Activated gamma-delta T cell treated with Interleukin-2 at 50 U/mL for 16 hours (primary cell): ENCODE results near the gene GPD1L.
"Not testable (repeated sequence)": the region's sequence is repeated elsewhere in the genome, so short reads cannot be mapped to it uniquely, and the experiment has no call there.

Experiments
- DNase-seq: peaks from one replicate; pipeline ENCODE4 v3.0.0-alpha.2; 2020

GPD1L gene

DNA sequence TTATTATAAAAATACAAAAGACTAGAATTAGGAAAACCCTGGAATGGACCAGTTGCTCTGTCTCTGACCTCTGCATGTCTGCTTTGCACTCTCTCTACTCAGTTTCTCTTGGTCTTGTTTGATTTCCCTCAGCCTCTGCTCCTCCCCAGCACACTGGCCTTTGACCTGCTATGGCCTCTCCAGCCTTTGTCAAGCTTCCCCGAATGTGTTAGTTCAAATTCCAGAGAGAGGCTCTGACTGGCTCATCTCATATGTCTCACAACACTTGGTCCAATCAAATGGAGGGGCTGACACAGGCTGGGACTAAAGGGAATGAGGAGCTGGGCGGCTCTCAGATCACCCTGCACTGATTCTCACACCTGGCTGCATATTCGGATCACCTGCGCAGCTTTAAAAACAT is 79.7 kb downstream of the GPD1L start:
- no peak for DNase-seq

- DNase-seq, result no peak
Observed at GRCh38 chr3:32186876-32187275, 80.5 kb downstream of the GPD1L start.

GRCh38 chr3:32189693-32190092 is 83.3 kb downstream of the GPD1L start:
- DNase-seq, result no peak

GRCh38 chr3:32190556-32190955 is 84.1 kb downstream of the GPD1L start:
- DNase-seq, result not testable (repeated sequence)

- DNase-seq, result no peak
Observed at GRCh38 chr3:32193101-32193500, 86.7 kb downstream of the GPD1L start.

GRCh38 chr3:32194653-32195052 is 88.2 kb downstream of the GPD1L start:
- DNase-seq, result no peak

DNA sequence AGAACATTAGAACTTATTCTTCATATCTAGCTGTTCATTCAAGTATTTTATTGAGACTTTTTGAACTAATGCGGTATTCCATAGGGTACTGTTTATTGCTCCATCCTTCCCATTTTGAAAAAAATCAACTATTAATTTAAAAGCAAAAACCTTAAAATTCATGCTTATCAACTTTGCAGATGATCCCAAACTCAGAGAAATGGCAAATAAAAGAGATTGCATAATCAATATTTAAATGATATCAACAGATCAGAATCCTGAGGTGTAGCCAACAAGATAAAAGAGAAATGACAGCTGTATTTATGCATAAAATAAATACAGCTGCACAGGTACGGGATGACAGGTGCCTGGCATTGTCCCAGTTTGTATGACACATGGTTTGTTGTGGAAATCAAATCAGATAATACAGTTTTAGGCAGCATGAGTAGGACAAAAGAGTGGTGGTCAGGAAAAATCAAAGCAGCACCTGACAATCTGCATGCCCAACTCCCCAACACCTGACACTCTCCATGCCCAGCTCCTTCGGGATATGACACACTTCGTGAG is 89.6 kb downstream of the GPD1L start:
- no peak for DNase-seq

- no peak for DNase-seq
Observed at GRCh38 chr3:32197991-32198390, 91.6 kb downstream of the GPD1L start.

GRCh38 chr3:32198714-32199113 is 92.3 kb downstream of the GPD1L start:
- no peak for DNase-seq

GRCh38 chr3:32200490-32200889 is 94.1 kb downstream of the GPD1L start:
- DNase-seq, result no peak

DNA sequence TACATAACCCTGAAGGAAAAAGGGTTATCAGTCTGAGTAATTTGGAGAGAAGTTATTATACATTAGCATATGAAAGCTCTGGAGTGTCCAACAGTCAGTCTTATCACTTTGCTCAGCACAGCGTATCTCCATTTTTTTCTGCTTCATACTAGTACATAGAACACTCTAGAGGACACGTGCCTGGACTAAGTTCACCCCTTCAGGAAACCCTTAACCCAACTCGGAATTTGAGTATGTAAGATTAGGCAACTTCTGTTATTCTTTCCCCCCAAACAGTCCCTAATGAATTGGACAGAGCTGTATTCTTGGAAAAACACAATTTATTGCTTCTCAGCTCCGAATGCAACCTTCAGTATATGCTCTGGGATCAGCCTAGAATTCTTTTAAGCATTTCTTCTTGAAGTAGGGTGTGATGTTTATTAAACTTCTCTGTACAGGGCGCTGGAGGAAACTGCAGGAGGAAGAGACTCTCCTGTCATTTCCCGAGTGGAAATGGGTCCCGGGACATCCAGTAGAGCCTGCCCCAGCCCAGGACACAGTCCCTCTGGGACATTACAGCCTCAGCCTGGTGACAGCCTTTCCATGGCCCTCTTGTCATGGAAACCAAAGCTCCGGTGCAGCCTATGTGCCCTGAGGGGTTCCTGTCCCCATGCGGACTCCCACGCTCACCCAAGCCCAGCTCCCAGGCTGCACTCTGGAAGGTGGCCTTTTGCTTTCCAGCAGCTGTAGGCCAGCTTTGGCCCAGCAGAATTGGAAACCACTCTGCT is 94.8 kb downstream of the GPD1L start:
- DNase-seq, result no peak

GRCh38 chr3:32202496-32202895 is 96.1 kb downstream of the GPD1L start:
- no peak for DNase-seq

DNA sequence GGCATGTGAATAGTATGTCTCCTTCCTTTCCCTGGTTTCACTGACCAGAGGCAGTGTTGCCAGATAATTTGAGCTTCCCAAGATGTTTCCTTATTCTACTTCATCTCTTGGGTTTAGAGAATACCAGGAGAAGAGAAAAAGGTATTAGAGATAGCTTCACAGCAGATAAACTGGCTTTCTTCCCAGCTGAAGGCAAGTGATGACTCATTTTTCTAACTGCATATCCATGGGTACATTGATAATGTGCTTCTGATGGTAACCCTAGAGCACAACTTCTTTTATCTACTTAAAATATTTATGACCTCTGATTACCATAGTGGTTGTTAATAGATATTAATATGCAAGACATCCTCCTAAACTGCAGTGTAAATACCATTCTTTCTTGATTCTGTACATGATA is 97.4 kb downstream of the GPD1L start:
- DNase-seq, result no peak

DNA sequence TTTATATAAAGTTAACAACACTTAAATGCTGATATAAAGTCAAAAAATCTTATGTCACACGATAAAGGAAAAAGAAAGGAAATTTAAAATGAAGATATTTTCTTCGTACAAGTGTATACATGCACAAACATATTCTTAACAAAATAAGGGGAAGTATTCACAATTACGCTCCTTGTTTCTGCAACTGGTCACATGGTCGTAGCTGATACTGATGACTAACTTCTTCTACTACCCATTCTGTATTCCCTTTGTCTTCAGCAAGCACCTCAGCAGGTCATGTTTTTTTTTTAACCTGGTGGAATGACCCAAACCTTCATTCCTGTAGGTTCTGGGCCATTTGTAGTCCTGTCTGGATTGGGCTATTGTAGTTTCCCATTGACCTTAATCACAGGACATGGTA is 102.0 kb downstream of the GPD1L start:
- DNase-seq, result no peak

GRCh38 chr3:32215185-32215584 is 108.8 kb downstream of the GPD1L start:
- DNase-seq, result no peak

DNA sequence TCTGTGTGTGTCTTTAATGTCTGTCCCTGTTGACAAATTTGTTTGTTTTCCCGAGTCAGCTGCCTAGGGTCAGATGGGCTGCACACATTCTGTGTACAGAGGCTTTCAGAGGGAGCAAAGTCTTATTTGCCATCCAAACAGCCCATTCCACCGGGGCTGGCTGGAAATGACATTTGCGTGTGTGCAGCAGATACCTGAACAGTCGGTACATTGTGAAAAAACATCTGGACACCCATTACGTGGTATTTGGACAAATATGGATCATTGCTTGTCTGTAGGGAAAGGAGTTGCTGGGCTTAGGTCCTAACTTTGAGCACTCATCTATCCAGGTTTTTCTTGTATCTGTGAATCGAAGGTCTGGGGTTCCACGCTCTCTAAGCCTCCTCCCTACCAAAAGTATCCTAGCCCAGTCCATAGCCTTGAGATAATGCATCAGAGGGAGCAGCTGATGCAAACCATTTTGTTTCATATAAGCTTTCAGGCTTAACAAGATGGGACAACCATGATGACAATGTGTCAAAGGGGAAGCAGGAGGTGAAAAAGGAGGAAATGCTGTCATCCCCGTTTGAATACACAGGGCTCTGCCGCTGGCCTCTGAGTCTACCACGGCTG is 109.9 kb downstream of the GPD1L start:
- DNase-seq, result no peak

- DNase-seq, result no peak
Observed at GRCh38 chr3:32217339-32217738, 110.9 kb downstream of the GPD1L start.
